HG02970 (cell line): ENCODE measurements around the gene CELF5.
"Not testable (repeated sequence)": the region's sequence is repeated elsewhere in the genome, so short reads cannot be mapped to it uniquely, and the experiment has no call there.

Experiments used
- ATAC-seq: cut with Tn5 transposase; IDR thresholded peaks from one replicate; pipeline ENCODE4 v1.9.1; 2021; ENCODE audit warnings: mild to moderate bottlenecking, moderate library complexity, moderate number of reproducible peaks; ENCODE audit not compliant: unreplicated experiment, low FRiP score

Gene CELF5

GRCh38 chr19:3285647-3286176, 61.3 kb downstream of the CELF5 start:
- ATAC-seq, result no peak

GRCh38 chr19:3287814-3288213, 63.4 kb downstream of the CELF5 start:
- no peak for ATAC-seq

- ATAC-seq, result not testable (repeated sequence)
Measured at GRCh38 chr19:3288437-3288836, 64.0 kb downstream of the CELF5 start.

- no peak for ATAC-seq
Measured at GRCh38 chr19:3289971-3290569, 65.6 kb downstream of the CELF5 start.

GRCh38 chr19:3290858-3291257, 66.4 kb downstream of the CELF5 start:
- not testable (repeated sequence) for ATAC-seq

- no peak for ATAC-seq
Measured at GRCh38 chr19:3291644-3292043, 67.2 kb downstream of the CELF5 start.

- ATAC-seq, result no peak
Measured at GRCh38 chr19:3292958-3293529, 68.6 kb downstream of the CELF5 start.

- no peak for ATAC-seq
Measured at GRCh38 chr19:3293560-3293959, 69.1 kb downstream of the CELF5 start.

GRCh38 chr19:3294080-3294850, 69.8 kb downstream of the CELF5 start:
- ATAC-seq, result no peak

- no peak for ATAC-seq
Measured at GRCh38 chr19:3295581-3295980, 71.1 kb downstream of the CELF5 start.

- no peak for ATAC-seq
Measured at GRCh38 chr19:3296034-3296433, 71.6 kb downstream of the CELF5 start.

- ATAC-seq, result no peak
Measured at GRCh38 chr19:3296446-3296845, 72.0 kb downstream of the CELF5 start.

GRCh38 chr19:3298853-3299449, 74.5 kb downstream of the CELF5 start:
- ATAC-seq, result no peak

- ATAC-seq, result not testable (repeated sequence)
Measured at GRCh38 chr19:3300566-3300965, 76.1 kb downstream of the CELF5 start.

GRCh38 chr19:3302755-3303154, 78.3 kb downstream of the CELF5 start:
- ATAC-seq, result no peak

- no peak for ATAC-seq
Measured at GRCh38 chr19:3304871-3305423, 80.5 kb downstream of the CELF5 start.

GRCh38 chr19:3309724-3310123, 85.3 kb downstream of the CELF5 start:
- no peak for ATAC-seq

- ATAC-seq, result no peak
Measured at GRCh38 chr19:3310280-3310679, 85.8 kb downstream of the CELF5 start.

- no peak for ATAC-seq
Measured at GRCh38 chr19:3310711-3311110, 86.2 kb downstream of the CELF5 start.

- ATAC-seq, result no peak
Measured at GRCh38 chr19:3313199-3313575, 88.7 kb downstream of the CELF5 start.
